Smooth muscle cell (in vitro differentiated cells): ENCODE data around the gene SFI1. TPM values are rescaled to one million over a fixed set of nuclear protein-coding genes. Genes with fewer than 3 reads are reported as not detected.

Experiments
- DNase-seq: peaks from one replicate; lab custom pipeline; 2025; ENCODE audit not compliant: unreplicated experiment; lab: John Stamatoyannopoulos, UW
- H2AFZ ChIP-seq: fragments of 200-600 bp; sonication (generic); 2 replicates; pipeline ENCODE4 v1.6.0; 2016; ENCODE audit warnings: antibody characterized with exemption, low read depth, mild to moderate bottlenecking
- H3F3A ChIP-seq: fragments of 200-600 bp; sonication (generic); 2 replicates; pipeline ENCODE4 v1.6.0; 2017; ENCODE audit warnings: antibody characterized with exemption, low read depth
- H3K27ac ChIP-seq: fragments of 200-600 bp; sonication (generic); 2 replicates; pipeline ENCODE4 v1.5.1; 2016; ENCODE audit warnings: low read depth, mild to moderate bottlenecking
- H3K27me3 ChIP-seq: fragments of 200-600 bp; sonication (generic); 2 replicates; pipeline ENCODE4 v1.6.1; 2016; ENCODE audit warnings: low read depth, mild to moderate bottlenecking
- H3K36me3 ChIP-seq: fragments of 200-600 bp; sonication (generic); 2 replicates; pipeline ENCODE4 v1.5.1; 2016; ENCODE audit warnings: low read depth
- H3K4me1 ChIP-seq: fragments of 200-600 bp; sonication (generic); 2 replicates; pipeline ENCODE4 v1.5.1; 2016; ENCODE audit warnings: low read depth
- H3K4me2 ChIP-seq: fragments of 200-600 bp; sonication (generic); 2 replicates; pipeline ENCODE4 v1.6.0; 2016; ENCODE audit warnings: mild to moderate bottlenecking
- H3K4me3 ChIP-seq: fragments of 200-600 bp; sonication (generic); 2 replicates; pipeline ENCODE4 v1.5.1; 2016; ENCODE audit warnings: mild to moderate bottlenecking
- H3K79me2 ChIP-seq: fragments of 200-600 bp; sonication (generic); 2 replicates; pipeline ENCODE4 v1.6.0; 2016; ENCODE audit warnings: low read depth, mild to moderate bottlenecking
- H3K9ac ChIP-seq: fragments of 200-600 bp; sonication (generic); 2 replicates; pipeline ENCODE4 v1.6.0; 2016; ENCODE audit warnings: low read depth
- H3K9me3 ChIP-seq: fragments of 200-600 bp; sonication (generic); replicated peaks from 2 replicates; pipeline ENCODE4 v1.5.1; 2016; ENCODE audit warnings: low read depth
- H4K20me1 ChIP-seq: fragments of 200-600 bp; sonication (generic); 2 replicates; pipeline ENCODE4 v1.6.0; 2016; ENCODE audit warnings: low read depth
- CTCF ChIP-seq: fragments of 200-600 bp; sonication (generic); IDR thresholded peaks from 2 replicates; pipeline ENCODE4 v1.5.1; 2017; ENCODE audit warnings: borderline replicate concordance, mild to moderate bottlenecking, antibody characterized with exemption; ENCODE audit not compliant: insufficient read depth, poor library complexity, severe bottlenecking
- WGBS: methylation state at CpG from one replicate; pipeline ENCODE4 v1.1.7; 2016; ENCODE audit warnings: low lambda C conversion rate; 5-methylcytosine and 5-hydroxymethylcytosine counted together
- polyA plus RNA-seq: library from polyadenylated mRNA; unstranded; fragments of >200 nt; fragmentation: Nextera tagmentation; extraction: Ambion mirVana; gene quantifications from 2 replicates; pipeline ENCODE4 v1.2.1, GENCODE V29; 2016
- total RNA-seq: library from RNA; depleted of rRNA; stranded (reverse); fragments of >200 nt; gene quantifications from 2 replicates; pipeline ENCODE4 v1.2.3, GENCODE V29; 2014

Gene SFI1
- total and polyA plus RNA-seq, 2 experiments from 2014 or later: 8.7 to 26.9 TPM

GRCh38 chr22:31646186-31647019 is 150.1 kb downstream of the SFI1 start:
- Histone ChIP-seq H4K20me1 (peaks cover 56% of the 10 kb centered on the region), H3K36me3 (no peaks in the 10 kb centered on the region), H3F3A (peaks cover 6% of the 10 kb centered on the region), H3K9me3 (no peaks in the 10 kb centered on the region), H3K4me3 (no peak overlapping the region), H3K27me3 (no peaks in the 10 kb centered on the region), H3K4me2 (no peak overlapping the region), H3K9ac (peak overlapping the region; percentile 61), H3K27ac (peak overlapping the region; percentile 82), H3K79me2 (peaks cover 14% of the 10 kb centered on the region), H3K4me1 (no peaks in the 10 kb centered on the region), H2AFZ (no peak overlapping the region)
- no peak for DNase-seq
- WGBS: 32% methylated on average over 6 of the region's 6 CpGs
- TF ChIP-seq CTCF: no peak

GRCh38 chr22:31647066-31647465 is 150.7 kb downstream of the SFI1 start:
- Histone ChIP-seq H3K27ac (peak overlapping the region; percentile 82), H3K36me3 (no peaks in the 10 kb centered on the region), H2AFZ (no peak overlapping the region), H3K4me1 (no peaks in the 10 kb centered on the region), H3K4me2 (no peak overlapping the region), H3K9me3 (no peaks in the 10 kb centered on the region), H4K20me1 (peaks cover 56% of the 10 kb centered on the region), H3K27me3 (no peaks in the 10 kb centered on the region), H3K9ac (no peak overlapping the region), H3K4me3 (no peak overlapping the region), H3K79me2 (peaks cover 16% of the 10 kb centered on the region), H3F3A (peaks cover 6% of the 10 kb centered on the region)
- WGBS: 85% methylated on average over 3 of the region's 3 CpGs
- DNase-seq: no peak
- no peak for TF ChIP-seq CTCF

GRCh38 chr22:31647523-31648320 is 151.4 kb downstream of the SFI1 start:
- no peak for TF ChIP-seq CTCF
- H3K27ac ChIP-seq: peak overlapping the region; percentile 82
- no peaks in the 10 kb centered on the region for H3K9me3 ChIP-seq
- 93% methylated on average over 11 of the region's 11 CpGs for WGBS
- H2AFZ ChIP-seq: no peak overlapping the region
- no peak overlapping the region for H3K4me3 ChIP-seq
- no peak for DNase-seq
- no peak overlapping the region for H3K4me2 ChIP-seq
- no peaks in the 10 kb centered on the region for H3K4me1 ChIP-seq
- no peaks in the 10 kb centered on the region for H3K27me3 ChIP-seq
- H3K9ac ChIP-seq: no peak overlapping the region
- H4K20me1 ChIP-seq: peaks cover 59% of the 10 kb centered on the region
- H3K79me2 ChIP-seq: peaks cover 23% of the 10 kb centered on the region
- H3K36me3 ChIP-seq: no peaks in the 10 kb centered on the region
- peaks cover 6% of the 10 kb centered on the region for H3F3A ChIP-seq
